GM18870 (cell line): ENCODE data around the gene FAM228B.
A peak's percentile ranks its signal among the peaks of the same experiment; 100 is the strongest.
"Not testable (repeated sequence)": the region's sequence is repeated elsewhere in the genome, so short reads cannot be mapped to it uniquely, and the experiment has no call there.

Experiments
- ATAC-seq: cut with Tn5 transposase; IDR thresholded peaks from one replicate; pipeline ENCODE4 v1.9.1; 2021; ENCODE audit warnings: moderate library complexity; ENCODE audit not compliant: unreplicated experiment

FAM228B gene

DNA sequence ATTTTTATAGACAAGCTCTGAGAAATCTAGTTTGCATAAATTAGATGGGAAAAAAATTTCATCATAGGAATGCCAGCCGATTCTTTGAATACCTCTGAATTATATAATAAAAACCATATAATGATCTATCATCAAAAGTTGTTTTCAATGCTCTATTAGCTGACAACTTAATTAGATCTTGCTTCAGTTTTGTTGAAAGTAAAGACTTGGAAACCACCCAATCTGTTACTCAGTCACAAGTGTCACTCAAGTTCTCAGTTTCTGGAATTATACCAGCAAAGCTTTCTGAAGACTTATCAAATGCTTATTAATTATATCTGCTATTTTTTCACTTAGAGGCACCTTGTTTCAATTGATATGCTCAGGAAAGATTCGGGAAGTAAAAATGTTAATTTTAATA is 21.3 kb upstream of the FAM228B start:
- no peak for ATAC-seq

DNA sequence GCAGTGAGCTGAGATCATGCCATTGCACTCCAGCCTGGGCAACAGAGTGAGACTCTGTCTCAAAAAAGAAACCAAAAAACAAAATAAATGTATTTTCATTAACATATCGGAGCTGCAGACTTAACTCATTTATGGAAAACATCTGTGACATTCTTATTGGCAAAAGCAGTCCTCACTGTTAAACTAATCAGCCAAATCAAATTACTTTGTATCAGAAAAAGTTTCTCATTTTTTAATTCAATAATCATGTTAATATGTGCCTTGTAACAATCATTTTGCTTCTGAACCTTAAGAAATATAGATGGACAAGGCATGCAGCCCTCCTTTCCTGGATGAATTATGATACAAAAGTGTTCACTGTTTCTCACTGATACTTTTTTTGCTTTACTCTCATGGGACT is 20.6 kb upstream of the FAM228B start:
- ATAC-seq = no peak

DNA sequence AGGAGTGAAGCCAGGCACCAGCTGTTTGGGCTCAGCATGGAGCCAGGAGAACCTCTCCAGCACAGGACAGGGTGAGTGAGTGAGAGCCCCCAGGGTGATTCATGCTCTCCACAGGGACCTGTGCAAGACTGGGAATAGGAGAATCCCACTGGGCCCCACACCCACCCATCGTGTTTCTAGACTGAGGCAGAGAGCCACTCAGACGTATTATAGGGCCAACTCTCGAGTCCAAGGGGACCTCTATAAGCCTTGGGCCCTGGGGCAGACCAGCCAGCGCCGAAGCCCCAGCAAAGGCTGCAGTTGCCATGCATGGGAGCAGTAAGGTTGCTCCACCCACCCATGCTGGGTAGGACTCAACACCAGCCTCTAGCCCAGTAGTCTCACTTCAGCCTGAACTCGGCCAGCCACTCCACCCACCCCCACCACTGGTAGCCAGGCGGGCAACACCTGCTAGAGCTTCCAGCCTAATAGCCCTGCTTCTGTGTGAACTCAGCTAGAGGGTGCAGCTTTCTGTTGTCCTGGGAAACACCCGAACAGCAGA is 19.1 kb upstream of the FAM228B start:
- no peak for ATAC-seq

DNA sequence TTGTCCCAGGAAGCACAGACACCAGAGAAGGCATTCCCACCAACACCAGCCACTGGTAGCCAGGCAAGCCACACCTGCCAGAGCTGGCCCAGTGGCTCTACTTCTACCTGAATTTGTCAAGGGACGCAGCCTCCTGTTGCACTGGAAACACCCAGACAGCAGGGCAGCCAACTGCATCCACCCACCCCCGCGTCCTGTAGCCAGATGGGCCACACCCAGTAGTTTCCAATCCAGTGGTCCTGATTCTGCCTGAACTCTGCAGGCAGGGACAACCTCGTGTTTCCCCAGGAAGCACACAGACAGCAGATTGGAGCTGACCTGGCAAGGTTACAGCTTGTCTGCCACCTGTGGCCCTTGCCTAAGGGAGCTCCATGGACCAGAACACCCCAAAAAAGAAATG is 18.4 kb upstream of the FAM228B start:
- ATAC-seq = no peak

DNA sequence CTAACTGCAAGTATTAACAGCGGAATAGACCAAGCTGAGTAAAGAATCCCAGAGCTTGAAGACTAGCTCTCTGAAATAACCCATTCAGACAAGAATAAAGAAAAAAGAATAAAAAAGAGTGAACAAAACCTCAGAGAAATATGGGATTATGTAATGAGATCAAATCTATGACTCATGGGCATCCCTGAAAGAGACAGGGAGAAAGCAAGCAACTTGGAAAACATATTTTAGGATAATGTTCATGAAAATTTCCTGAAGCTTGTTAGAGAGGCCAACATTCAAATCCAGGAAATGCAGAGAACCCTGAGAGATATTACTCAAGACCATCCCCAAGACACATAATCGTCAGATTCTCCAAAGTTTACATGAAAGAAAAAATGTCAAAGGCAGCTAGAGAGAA is 17.5 kb upstream of the FAM228B start:
- ATAC-seq = no peak

DNA sequence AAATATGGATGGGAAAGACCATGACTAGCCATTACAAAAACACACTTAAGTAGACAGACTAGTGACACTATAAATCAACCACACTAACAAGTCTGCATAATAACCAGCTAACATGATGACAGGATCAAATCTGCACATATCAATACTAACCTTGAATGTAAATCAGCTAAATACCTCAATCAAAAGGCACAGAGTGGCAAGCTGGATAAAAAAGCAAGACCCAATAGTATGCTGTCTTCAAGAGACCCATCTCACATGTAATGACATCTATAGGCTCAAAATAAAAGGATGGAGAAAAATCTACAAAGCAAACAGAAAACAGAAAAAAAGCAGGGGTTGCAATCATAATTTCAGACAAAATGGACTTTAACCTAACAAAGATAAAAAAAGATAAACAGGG is 16.5 kb upstream of the FAM228B start:
- ATAC-seq = no peak

DNA sequence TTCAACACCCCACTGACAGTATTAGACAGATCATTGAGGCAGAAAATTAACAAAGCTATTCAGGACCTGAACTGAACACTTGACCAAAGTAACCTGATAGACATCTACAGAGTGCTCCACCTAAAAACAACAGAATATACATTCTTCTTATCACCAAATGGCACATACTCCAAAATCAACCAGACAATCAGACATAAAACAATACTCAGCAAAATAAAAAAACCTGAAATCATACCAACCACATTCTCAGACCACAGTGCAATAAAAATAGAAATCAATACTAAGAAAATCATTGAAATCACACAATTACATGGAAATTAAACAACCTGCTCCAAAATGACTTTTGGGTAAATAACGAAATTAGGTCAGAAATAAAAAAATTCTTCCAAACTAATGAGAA is 15.9 kb upstream of the FAM228B start:
- ATAC-seq = no peak

DNA sequence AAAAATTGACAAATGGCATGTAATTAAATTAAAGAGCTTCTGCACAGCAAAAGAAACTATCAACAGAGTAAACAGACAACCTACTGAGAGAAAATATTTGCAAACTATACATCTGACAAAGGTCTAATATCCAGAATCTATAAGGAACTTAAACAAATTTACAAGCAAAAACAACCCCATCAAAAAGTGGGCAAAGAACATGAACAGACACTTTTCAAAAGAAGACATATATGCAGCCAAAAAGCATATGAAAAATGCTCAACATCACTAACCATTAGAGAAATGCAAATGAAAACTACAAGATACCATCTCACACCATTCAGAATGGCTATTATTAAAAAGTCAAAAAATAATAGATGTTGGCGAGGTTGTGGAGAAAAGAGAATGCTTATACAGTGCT is 13.8 kb upstream of the FAM228B start:
- ATAC-seq = not testable (repeated sequence)

DNA sequence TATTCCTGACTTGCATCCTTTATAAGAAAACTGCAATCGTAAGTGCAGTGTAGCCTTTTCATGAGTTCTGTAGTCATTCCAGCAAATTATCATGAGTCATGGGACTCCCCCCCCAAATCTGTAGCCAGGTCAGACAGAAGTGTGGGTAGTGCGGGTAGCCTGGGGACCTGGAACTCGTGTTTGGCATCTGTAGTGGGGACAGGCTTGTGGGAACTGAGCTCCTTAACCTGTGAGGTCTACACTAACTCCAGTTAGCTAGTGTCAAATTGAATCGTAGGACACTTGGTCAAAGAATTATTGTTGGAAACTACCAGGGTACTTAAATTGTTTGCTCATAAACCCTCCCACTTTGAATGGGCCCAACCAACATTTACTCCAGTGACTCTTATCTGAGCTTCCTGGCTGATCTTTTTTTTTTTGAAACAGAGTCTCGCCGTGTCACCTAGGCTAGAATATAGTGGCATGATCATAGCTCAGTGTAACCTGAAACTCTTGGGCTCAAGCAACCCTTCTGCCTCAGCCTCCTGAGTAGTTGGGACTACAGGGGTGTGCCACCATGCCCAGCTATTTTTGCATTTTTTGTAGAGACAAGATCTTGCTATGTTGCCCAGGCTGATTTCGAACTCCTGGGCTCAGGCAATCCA is 12.5 kb upstream of the FAM228B start:
- ATAC-seq = no peak

DNA sequence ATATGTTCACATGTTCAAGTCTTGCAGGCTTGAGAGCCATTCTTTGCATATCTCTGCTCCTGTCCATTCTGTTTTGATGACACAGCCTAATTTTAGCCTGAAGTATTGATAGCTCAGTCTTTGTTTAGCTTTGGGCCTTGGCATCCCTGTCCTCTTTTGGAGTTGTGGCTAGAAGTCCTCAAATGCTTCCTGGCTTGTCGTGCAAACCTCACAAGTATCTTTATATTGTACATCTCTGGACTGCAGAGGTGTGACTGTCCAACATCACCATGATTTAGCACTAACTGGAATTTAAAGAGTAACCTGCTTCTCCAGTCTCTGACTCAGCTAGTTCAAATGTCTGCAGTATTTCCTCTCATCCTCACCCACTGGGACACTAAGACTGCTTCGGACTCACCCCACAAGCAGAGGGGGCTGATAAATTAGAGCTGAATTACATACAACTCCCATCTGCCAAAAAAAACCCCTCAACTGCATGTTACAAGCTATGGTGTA is 11.8 kb upstream of the FAM228B start:
- no peak for ATAC-seq

DNA sequence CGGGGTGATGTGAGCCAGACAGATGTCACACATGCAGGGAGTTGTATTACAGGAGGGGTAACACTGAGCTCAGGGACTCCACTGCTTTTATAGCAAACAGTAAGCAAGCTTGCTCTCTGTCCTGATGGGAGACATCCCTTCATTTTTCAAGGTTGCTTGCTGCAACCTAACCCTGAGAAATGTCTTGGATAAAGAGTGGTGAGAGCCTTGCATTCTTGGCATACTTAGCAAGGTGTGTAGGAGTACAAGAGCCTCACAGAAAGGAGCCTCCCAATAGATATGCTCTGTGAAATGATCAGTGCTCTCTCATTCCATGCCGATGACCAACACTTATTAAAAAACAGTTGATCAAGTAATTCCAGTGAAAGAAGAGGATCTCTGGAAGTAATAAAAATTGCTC is 8.2 kb upstream of the FAM228B start:
- no peak for ATAC-seq

DNA sequence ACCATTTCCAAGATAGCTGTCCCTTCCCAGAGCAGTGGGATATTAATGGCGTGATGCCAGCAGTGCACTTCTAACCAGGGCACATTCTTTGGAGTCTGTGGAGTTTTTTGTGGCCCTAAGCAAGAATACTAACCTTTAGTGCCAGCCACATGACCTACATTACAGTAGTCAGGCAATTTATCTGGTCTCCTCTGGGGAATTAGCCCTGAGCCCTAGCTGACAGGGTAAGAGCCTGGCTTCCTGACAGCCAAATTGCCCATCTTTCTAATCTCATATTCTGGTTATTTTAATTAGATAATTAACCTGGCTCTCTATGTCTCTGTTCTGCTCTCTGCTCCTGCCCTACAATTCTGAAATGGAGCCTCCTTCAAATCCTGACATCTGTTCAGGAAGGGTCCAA is 5.4 kb upstream of the FAM228B start:
- ATAC-seq = no peak

DNA sequence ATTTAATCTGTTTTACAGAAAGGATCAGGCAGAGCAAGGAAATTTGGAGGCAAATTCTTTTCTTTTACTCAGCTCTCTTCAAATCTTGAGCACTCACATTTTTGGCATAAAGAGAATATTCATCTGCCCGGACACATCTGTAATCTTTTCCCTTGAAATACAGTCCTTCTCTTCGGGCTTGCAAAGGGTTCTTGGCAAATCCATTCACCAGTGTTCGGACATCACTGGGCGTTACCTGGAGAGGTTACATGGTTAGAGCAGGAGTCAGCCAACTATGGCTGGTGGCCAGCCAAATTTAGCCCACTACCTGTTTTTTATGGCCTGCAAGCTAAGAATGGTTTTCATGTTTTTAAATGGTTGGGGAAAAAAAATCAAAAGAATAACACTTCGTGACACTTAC is 2.2 kb upstream of the FAM228B start:
- no peak for ATAC-seq

DNA sequence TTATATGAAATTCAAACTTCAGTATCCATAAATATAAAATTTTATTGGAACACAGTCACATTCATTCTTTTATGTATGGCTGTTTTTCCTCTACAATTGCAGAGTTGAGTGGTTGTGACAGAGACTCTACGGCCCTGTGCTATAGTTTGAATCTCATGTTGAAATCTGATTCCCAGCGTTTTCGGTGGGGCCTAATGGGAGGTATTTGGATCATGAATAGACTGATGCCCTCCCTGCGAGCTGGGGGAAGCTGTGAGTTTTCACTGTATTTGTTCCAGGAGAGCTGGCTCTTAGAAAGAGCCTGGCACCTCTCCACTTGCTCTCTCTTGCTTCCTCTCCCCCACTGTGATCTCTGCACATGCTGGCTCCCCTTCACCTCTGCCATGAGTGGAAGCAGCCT is 1.8 kb upstream of the FAM228B start:
- ATAC-seq = no peak

DNA sequence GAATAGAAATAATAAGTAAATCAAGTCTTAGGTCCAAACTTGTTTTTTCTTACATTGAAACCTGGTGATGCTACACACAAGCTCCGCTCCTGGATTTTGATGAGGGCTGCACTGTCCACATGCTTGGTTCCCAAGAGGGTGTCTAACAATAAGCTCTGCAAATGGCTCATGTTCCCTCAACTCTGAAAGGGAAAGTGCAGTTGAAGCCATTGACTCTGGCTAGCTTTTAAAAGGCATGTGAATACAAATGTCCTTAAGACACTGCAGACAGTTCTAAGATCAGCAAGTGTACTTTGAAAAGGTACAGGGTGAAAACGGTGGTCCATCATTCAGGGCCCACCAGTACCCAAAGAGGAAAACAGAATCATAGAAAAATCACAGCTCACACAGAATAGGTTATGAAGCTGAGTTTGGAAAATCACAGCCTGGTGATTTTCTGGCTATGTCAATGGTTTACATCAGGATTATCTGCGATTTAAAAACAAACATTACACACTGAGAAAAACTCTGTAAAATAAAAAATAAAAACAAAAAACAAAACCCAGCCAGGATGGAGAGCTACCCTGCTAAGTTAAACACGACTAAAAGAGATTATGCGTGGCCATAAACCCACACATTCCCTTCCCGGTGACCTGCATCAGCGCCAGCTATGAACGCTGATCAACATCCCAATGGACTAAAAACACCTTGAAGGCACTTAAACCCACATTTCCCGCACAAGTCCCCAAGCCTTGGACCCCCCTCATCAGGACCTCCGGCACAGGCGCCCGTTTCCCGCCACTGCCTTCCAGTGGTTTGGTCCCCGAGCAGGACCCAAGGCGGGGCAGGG is 689 bp upstream of the FAM228B start:
- no peak for ATAC-seq

DNA sequence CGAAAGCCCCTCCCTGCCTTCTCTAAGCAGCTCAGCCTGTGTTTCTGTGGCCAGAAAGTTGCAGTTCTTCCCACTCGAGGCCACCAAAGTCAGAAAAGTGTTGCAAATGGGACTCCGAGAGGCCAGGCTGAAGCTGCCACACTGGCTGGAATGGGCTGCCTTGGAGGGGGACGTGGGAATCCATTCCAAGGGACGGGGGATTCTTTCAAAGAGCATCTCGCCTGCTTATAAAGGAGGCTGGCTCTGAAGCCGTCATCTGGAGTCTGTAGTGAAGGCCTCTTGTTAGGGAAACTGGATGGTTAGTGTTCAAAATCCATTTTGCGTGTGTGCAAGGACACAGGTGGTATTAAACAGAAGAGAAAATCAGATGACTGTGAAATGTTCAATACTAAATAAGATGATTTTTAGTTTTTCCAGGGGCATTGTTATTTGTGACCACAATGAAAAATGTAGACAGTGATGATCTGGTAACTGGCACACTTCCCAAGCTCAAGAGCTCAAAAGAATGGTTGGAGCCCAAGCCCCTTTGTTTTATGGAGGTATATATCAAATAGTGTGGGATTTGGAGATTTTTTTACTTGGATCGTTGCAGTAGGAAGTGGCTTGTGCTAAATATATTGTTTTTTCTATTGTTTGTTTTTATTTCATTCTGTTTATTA is 782 bp downstream of the FAM228B start:
- peak; percentile 7 for ATAC-seq

DNA sequence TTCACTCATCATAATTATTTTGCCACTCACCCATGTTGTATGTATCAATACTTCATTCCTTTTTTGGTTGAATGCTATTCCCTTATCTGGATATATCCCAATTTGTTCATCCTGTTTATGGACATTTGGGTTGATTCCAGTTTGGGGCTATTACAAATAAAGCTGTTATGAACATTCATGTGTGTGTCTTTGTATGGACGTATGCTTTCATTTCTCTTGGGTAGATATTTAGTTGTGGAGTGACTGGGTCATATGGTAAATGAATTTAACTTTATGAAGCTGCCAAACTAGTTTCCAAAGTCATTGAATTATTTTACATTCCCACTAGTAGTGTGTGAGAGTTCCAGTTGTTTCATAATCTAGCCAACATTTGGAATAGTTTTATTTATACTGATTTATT is 2.7 kb downstream of the FAM228B start:
- no peak for ATAC-seq

DNA sequence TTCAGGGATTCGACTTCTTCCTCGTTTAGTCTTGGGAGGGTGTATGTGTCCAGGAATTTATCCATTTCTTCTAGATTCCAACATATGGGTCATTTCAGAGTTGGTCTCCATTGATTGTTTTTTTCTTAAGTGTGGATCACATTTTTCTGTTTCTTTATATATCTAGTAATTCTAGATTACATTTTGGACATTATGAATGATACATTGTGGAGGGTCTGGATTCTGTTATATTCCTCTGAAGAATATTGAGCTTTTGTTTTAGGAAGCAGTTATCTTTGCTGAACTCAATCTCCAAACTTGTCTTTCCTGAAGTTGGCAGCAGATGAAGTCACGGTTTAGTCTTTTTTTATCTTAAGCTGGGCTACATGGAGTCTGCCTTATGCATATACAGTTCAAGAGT is 9.3 kb downstream of the FAM228B start:
- no peak for ATAC-seq

DNA sequence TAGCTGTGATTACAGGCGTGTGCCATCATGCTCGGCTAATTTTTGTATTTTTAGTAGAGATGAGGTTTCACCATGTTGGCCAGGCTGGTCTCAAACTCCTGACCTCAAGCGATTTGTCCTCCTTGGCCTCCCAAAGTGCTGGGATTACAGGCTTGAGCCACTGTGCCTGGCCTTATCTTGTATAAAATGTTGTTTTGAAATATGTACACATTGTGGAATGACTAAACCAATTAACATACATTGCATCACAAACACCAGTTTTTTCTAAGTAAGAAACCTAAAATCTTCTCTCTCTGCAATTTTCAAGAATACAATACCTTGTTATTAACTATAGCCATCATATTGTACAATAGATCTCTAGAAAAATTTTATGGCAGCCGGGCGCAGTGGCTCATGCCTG is 17.0 kb downstream of the FAM228B start:
- not testable (repeated sequence) for ATAC-seq

DNA sequence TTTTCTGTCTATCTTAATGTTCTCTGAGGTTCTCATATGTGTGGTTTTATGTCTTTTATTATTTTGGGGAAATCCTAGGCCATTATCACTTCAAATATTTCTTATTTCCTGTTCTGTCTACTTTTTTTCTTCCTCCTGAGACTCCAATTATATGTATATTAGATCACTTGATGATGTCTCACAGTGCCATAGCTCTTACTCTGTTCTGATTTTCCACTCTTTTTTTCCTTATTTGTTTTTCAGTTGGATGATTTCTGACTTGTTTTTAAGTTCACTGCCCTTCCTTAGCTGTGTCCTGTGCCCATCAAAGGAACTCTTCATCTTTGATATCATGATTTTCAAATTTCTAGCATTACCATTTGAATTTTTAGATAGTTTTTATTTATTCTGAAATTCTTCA is 24.1 kb downstream of the FAM228B start:
- ATAC-seq = no peak

DNA sequence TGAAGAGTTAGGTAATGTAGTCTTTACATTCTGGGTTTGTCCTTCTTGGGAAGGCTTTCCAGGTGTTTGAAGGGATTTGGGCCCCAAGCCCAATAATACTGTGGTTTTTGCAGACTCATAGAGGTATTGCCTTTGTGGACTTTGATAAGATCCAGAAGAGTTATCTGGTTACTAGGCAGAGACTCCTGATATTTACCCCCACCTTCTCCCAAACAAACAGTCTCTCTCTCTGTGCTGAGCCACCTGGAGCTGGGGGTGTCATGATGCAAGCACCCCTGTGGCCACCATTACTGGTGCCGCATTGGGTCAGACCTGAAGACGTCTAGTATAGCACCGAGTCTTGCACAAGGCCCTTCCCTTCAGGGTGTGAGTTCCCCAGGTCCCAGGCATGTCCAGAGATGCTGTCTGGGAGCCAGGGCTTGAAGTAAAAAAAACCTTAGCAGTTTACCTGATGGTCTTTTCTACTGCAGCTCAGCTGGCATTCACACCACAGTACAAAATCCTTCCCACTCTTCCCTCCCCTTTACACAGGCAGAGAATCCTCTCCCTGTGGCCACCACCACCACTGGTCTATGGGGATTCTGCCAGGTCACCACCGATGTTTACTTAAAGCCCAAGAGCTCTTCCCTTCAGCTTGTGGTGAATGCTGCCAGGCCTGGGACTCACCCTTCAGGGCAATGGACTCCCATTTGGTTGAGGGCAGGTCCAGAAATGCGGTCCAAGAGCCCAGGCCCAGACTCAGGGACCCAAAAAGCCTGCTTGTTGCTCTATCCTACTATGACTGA is 29.3 kb downstream of the FAM228B start:
- ATAC-seq = no peak
